Neural crest cell (in vitro differentiated cells): ENCODE data around the gene LCOR. TPM values are rescaled to one million over a fixed set of nuclear protein-coding genes. Genes with fewer than 3 reads are reported as not detected.

Experiments used
- DNase-seq: peaks from one replicate; pipeline ENCODE4 v3.0.0; 2021; ENCODE audit warnings: low read depth, mixed read lengths, low spot score
- H3K27ac Mint-ChIP-seq: one replicate; pipeline ENCODE4 v1.8.0; 2021; ENCODE audit warnings: mild to moderate bottlenecking, mixed read lengths; ENCODE audit not compliant: unreplicated experiment
- H3K27me3 Mint-ChIP-seq: 2 replicates; pipeline ENCODE4 v1.8.0; 2021; ENCODE audit warnings: low read depth, mild to moderate bottlenecking, mixed read lengths
- H3K36me3 Mint-ChIP-seq: 2 replicates; pipeline ENCODE4 v1.8.0; 2021; ENCODE audit warnings: low read depth, mild to moderate bottlenecking, mixed read lengths
- H3K4me1 Mint-ChIP-seq: 2 replicates; pipeline ENCODE4 v1.8.0; 2021; ENCODE audit warnings: mixed read lengths
- H3K4me3 Mint-ChIP-seq: one replicate; pipeline ENCODE4 v1.8.0; 2021; ENCODE audit warnings: mild to moderate bottlenecking, mixed read lengths
- H3K9me3 Mint-ChIP-seq: 2 replicates; pipeline ENCODE4 v1.8.0; 2021; ENCODE audit warnings: mixed read lengths
- CTCF ChIP-seq: fragments of 200-600 bp; sonication (generic); conservative IDR thresholded peaks from 2 replicates; pipeline ENCODE4 v1.5.0; 2021; ENCODE audit warnings: antibody characterized with exemption, mild to moderate bottlenecking
- total RNA-seq: library from RNA; stranded (reverse); gene quantifications from 2 replicates; pipeline ENCODE4 v1.2.1, GENCODE V29; 2021

The LCOR gene
- total RNA-seq, 1 donor from 2014 or later = 54.4 TPM

- Mint-ChIP-seq H3K36me3 (peaks cover 38% of the 10 kb centered on the region), H3K9me3 (peaks cover 21% of the 10 kb centered on the region), H3K27me3 (no peaks in the 10 kb centered on the region), H3K4me3 (no peak overlapping the region), H3K27ac (no peak overlapping the region), H3K4me1 (peaks cover 7% of the 10 kb centered on the region)
- no peak for DNase-seq
- no peak for TF ChIP-seq CTCF
Observed at GRCh38 chr10:96891840-96892239, 59.7 kb downstream of the LCOR start.

- Mint-ChIP-seq H3K4me1 (peaks cover 19% of the 10 kb centered on the region), H3K4me3 (no peak overlapping the region), H3K27ac (no peak overlapping the region), H3K27me3 (no peaks in the 10 kb centered on the region), H3K36me3 (peaks cover 18% of the 10 kb centered on the region), H3K9me3 (peaks cover 12% of the 10 kb centered on the region)
- no peak for TF ChIP-seq CTCF
- no peak for DNase-seq
Observed at GRCh38 chr10:96895662-96896424, 63.7 kb downstream of the LCOR start.

GRCh38 chr10:96896884-96897589, 64.9 kb downstream of the LCOR start:
- H3K36me3 Mint-ChIP-seq = peaks cover 15% of the 10 kb centered on the region
- H3K27me3 Mint-ChIP-seq = no peaks in the 10 kb centered on the region
- DNase-seq = no peak
- H3K27ac Mint-ChIP-seq = no peak overlapping the region
- no peak overlapping the region for H3K4me3 Mint-ChIP-seq
- TF ChIP-seq CTCF = no peak
- peaks cover 19% of the 10 kb centered on the region for H3K4me1 Mint-ChIP-seq
- H3K9me3 Mint-ChIP-seq = peaks cover 6% of the 10 kb centered on the region

- no peak for TF ChIP-seq CTCF
- peaks cover 32% of the 10 kb centered on the region for H3K4me1 Mint-ChIP-seq
- no peak for DNase-seq
- H3K36me3 Mint-ChIP-seq = peaks cover 6% of the 10 kb centered on the region
- no peaks in the 10 kb centered on the region for H3K9me3 Mint-ChIP-seq
- no peak overlapping the region for H3K27ac Mint-ChIP-seq
- no peak overlapping the region for H3K4me3 Mint-ChIP-seq
- H3K27me3 Mint-ChIP-seq = no peaks in the 10 kb centered on the region
Observed at GRCh38 chr10:96902117-96902516, 70.0 kb downstream of the LCOR start.

- no peaks in the 10 kb centered on the region for H3K27me3 Mint-ChIP-seq
- peaks cover 6% of the 10 kb centered on the region for H3K36me3 Mint-ChIP-seq
- no peak overlapping the region for H3K4me3 Mint-ChIP-seq
- no peaks in the 10 kb centered on the region for H3K9me3 Mint-ChIP-seq
- H3K4me1 Mint-ChIP-seq = peaks cover 27% of the 10 kb centered on the region
- no peak for TF ChIP-seq CTCF
- H3K27ac Mint-ChIP-seq = no peak overlapping the region
- no peak for DNase-seq
Observed at GRCh38 chr10:96902731-96903358, 70.7 kb downstream of the LCOR start.
